ENCODE results near the gene DPH7. TPM values are rescaled to one million over a fixed set of nuclear protein-coding genes. Genes with fewer than 3 reads are reported as not detected.
A peak's percentile ranks its signal among the peaks of the same experiment; 100 is the strongest.
"Not testable (repeated sequence)": the region's sequence is repeated elsewhere in the genome, so short reads cannot be mapped to it uniquely, and the experiment has no call there.

DPH7 gene
- total and polyA plus RNA-seq, 12 donors: 11.7 to 51.4 (median 17.8) TPM

- peak overlapping the region in 5 of 10 donors; percentile 26 to 56 (median 35) for H3K27ac ChIP-seq
- no peak for TF ChIP-seq CTCF (IDR thresholded peaks at IDR 0.05)
- WGBS, 2 donors: 8 to 10% methylated on average over 33 to 49 of the region's 49 CpGs
- H3K4me1 ChIP-seq: peaks cover 15 to 47% (median 29%) of the 10 kb centered on the region in 9 donors
- no peaks in the 10 kb centered on the region for H3K9me3 ChIP-seq
- DNase-seq (no peak), ATAC-seq (peak in 1 of 8 donors; percentile 10)
- peak overlapping the region; percentile 25 to 81 (median 66) for H3K4me3 ChIP-seq
- intact Hi-C loops (cut with DNase I): loop anchor here in 4 of 10 donors (1.0 to 10.0 kb wide), 3 partner anchors 14 to 150 kb away; partner anchors contain the start of genes DPH7 (in 2 of the 4) and NSMF (in 1 of the 4)
- peaks cover 0 to 2% (median 0%) of the 10 kb centered on the region in 9 donors for H3K36me3 ChIP-seq
- H3K27me3 ChIP-seq: no peaks in the 10 kb centered on the region
Measured at GRCh38 chr9:137604345-137605086, 25.8 kb upstream of the DPH7 start.

GRCh38 chr9:137603879-137604278 lies 25.2 kb upstream of the DPH7 start:
- Histone ChIP-seq H3K27me3 (no peaks in the 10 kb centered on the region), H3K27ac (no peak overlapping the region), H3K4me1 (peaks cover 15 to 41% (median 29%) of the 10 kb centered on the region in 9 donors), H3K4me3 (no peak overlapping the region), H3K36me3 (no peaks in the 10 kb centered on the region), H3K9me3 (no peaks in the 10 kb centered on the region)
- WGBS, 2 donors: 72 to 79% methylated on average over 13 of the region's 13 CpGs
- no peak for ATAC-seq
- DNase-seq: no peak
- no peak for TF ChIP-seq CTCF (IDR thresholded peaks at IDR 0.05)
- intact Hi-C loops (cut with DNase I): loop anchor here in 3 of 10 donors (2.0 to 10.0 kb wide), 2 partner anchors 25 to 149 kb away; partner anchors contain the start of genes DPH7 (in 2 of the 3) and NSMF (in 1 of the 3)

- Histone ChIP-seq H3K27me3 (no peaks in the 10 kb centered on the region), H3K4me1 (peaks cover 15 to 30% (median 21%) of the 10 kb centered on the region in 9 donors), H3K9me3 (no peaks in the 10 kb centered on the region), H3K27ac (no peak overlapping the region), H3K4me3 (no peak overlapping the region), H3K36me3 (no peaks in the 10 kb centered on the region)
- WGBS, 2 donors: 12 to 15% methylated on average over 3 of the region's 3 CpGs
- ATAC-seq (no peak), DNase-seq (no peak)
- intact Hi-C loops (cut with DNase I): loop anchor here in 1 of 10 donors (10.0 kb wide), 1 partner anchor 148 kb away; the partner anchor contains the start of gene NSMF
- peak in 1 of 9 donors; percentile 12 for TF ChIP-seq CTCF (IDR thresholded peaks at IDR 0.05)
Measured at GRCh38 chr9:137602661-137603060, 23.9 kb upstream of the DPH7 start.

GRCh38 chr9:137598943-137599342 lies 20.2 kb upstream of the DPH7 start:
- H3K9me3 ChIP-seq: no peaks in the 10 kb centered on the region
- ATAC-seq: no peak
- no peaks in the 10 kb centered on the region for H3K27me3 ChIP-seq
- TF ChIP-seq CTCF (IDR thresholded peaks at IDR 0.05): no peak
- WGBS, 2 donors: 83 to 87% methylated on average over 8 of the region's 8 CpGs
- H3K4me3 ChIP-seq: no peak overlapping the region
- no peak overlapping the region for H3K27ac ChIP-seq
- no peak for DNase-seq
- H3K36me3 ChIP-seq: no peaks in the 10 kb centered on the region
- H3K4me1 ChIP-seq: peaks cover 0 to 12% (median 0%) of the 10 kb centered on the region in 9 donors
- intact Hi-C loops (cut with DNase I): no loop called here

- H3K27ac ChIP-seq; DNase-seq; H3K27me3 ChIP-seq; H3K9me3 ChIP-seq; H3K36me3 ChIP-seq; H3K4me1 ChIP-seq; intact Hi-C loops (cut with DNase I); H3K4me3 ChIP-seq; ATAC-seq: not testable (repeated sequence)
- 94 to 97% methylated on average over 7 of the region's 7 CpGs for WGBS, 2 donors
Measured at GRCh38 chr9:137596577-137596976, 17.9 kb upstream of the DPH7 start.

Data from heart right ventricle (tissue), 16 donors.